Keratinocyte (primary cell): ENCODE results near the gene PAIP1.

Experiments
- EZH2 ChIP-seq: IDR thresholded peaks from one replicate; pipeline ENCODE4 v1.6.1; 2012; ENCODE audit warnings: inconsistent platforms, mild to moderate bottlenecking, low read length, moderate library complexity
- TF ChIP-seq, protein P1 (sequence below), 3 experiments: IDR thresholded peaks in 1 of 3; conservative IDR thresholded peaks in 1 of 3; optimal IDR thresholded peaks in 1 of 3; 2 replicates in 2 of 3; 3 replicates in 1 of 3; pipeline versions ENCODE3 to v1.5.1; 2011; ENCODE audit warnings: low read length in 3 of 3, mild to moderate bottlenecking in 3 of 3, moderate library complexity in 2 of 3, control low read depth in 1 of 3, inconsistent platforms in 1 of 3; ENCODE audit not compliant: insufficient read depth in 2 of 3; ENCODE audit errors: extremely low read depth in 1 of 3

DNA sequence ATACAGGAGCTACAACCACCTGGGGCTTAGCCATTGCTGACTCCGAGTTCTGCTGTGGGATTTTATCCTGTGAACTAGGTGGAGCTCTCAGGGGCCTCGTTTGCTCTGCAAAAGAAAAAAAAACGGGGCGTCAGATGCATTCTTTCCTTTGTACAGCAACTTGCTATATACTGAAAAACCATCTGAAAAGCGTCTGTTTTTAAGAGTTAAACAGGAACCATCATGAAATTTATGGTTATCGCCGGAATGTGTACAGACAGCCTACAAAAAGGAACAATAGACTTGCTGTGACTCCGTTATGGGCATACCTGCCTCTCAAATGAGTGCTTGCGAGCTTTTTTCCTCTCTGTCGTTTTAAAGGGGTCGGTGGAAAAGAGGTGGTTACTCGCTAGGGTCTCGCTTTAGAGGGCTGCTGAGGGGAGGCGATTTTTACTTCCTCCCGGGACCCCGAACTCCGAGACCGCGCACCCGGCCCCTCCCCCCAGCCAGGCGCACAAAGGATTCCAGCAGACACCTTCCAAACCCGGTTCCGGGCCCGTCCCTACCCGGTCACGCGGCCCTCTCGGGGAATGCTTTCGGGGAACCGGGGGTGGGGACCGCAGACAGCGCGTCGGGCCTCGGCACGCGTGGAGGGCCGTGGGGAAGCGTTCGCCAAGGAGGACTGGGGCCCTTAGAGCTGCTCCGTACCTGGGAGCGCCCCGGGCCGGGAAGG, 826 bp downstream of the PAIP1 start:
- TF ChIP-seq, protein P1, sequence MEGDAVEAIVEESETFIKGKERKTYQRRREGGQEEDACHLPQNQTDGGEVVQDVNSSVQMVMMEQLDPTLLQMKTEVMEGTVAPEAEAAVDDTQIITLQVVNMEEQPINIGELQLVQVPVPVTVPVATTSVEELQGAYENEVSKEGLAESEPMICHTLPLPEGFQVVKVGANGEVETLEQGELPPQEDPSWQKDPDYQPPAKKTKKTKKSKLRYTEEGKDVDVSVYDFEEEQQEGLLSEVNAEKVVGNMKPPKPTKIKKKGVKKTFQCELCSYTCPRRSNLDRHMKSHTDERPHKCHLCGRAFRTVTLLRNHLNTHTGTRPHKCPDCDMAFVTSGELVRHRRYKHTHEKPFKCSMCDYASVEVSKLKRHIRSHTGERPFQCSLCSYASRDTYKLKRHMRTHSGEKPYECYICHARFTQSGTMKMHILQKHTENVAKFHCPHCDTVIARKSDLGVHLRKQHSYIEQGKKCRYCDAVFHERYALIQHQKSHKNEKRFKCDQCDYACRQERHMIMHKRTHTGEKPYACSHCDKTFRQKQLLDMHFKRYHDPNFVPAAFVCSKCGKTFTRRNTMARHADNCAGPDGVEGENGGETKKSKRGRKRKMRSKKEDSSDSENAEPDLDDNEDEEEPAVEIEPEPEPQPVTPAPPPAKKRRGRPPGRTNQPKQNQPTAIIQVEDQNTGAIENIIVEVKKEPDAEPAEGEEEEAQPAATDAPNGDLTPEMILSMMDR (optimal IDR thresholded peaks at IDR 0.05 in 1 of 3, IDR thresholded peaks at IDR 0.05 in 1 of 3, conservative IDR thresholded peaks at IDR 0.05 in 1 of 3; ENCODE audit: extremely low read depth in 1 of 3, insufficient read depth in 2 of 3, low read length in 3 of 3): no peak
- no peak for TF ChIP-seq EZH2
